Choroid plexus epithelial cell (primary cell): ENCODE measurements around the gene TSPEAR.

Experiments used
- DNase-seq: peaks from one replicate; pipeline ENCODE4 v3.0.0-alpha.2; 2010; ENCODE audit warnings: low read depth
- H3K4me3 ChIP-seq: 2 replicates; pipeline ENCODE4 v1.5.1; 2011; ENCODE audit warnings: low read depth, mild to moderate bottlenecking, control low read depth, low read length, moderate library complexity
- CTCF ChIP-seq: conservative IDR thresholded peaks from 2 replicates; pipeline ENCODE4 v1.5.1; 2011; ENCODE audit warnings: low read depth, mild to moderate bottlenecking, control low read depth, inconsistent platforms, low read length, moderate library complexity

TSPEAR gene

GRCh38 chr21:44720170-44720569 lies 8.8 kb upstream of the TSPEAR start:
- H3K4me3 ChIP-seq = no peak overlapping the region
- DNase-seq = no peak
- TF ChIP-seq CTCF = no peak

- DNase-seq = no peak
- no peak overlapping the region for H3K4me3 ChIP-seq
- TF ChIP-seq CTCF = no peak
Measured at GRCh38 chr21:44718571-44718970, 7.2 kb upstream of the TSPEAR start.

- DNase-seq = no peak
- no peak for TF ChIP-seq CTCF
- no peak overlapping the region for H3K4me3 ChIP-seq
Measured at GRCh38 chr21:44718093-44718492, 6.7 kb upstream of the TSPEAR start.

- no peak for DNase-seq
- TF ChIP-seq CTCF = no peak
- no peak overlapping the region for H3K4me3 ChIP-seq
Measured at GRCh38 chr21:44716984-44717383, 5.6 kb upstream of the TSPEAR start.

GRCh38 chr21:44714905-44715304 lies 3.5 kb upstream of the TSPEAR start:
- no peak for DNase-seq

GRCh38 chr21:44713846-44714245 lies 2.5 kb upstream of the TSPEAR start:
- no peak for DNase-seq
- no peak for TF ChIP-seq CTCF
- no peak overlapping the region for H3K4me3 ChIP-seq

More at GRCh38 chr21:44714905-44715304, 3.5 kb upstream of the TSPEAR start:
- TF ChIP-seq CTCF = no peak
- no peak overlapping the region for H3K4me3 ChIP-seq

- DNase-seq = no peak
Measured at GRCh38 chr21:44713130-44713529, 1.8 kb upstream of the TSPEAR start.

More at GRCh38 chr21:44713130-44713529, 1.8 kb upstream of the TSPEAR start:
- no peak overlapping the region for H3K4me3 ChIP-seq
- TF ChIP-seq CTCF = no peak
